ENCODE data around the gene KCNC4. TPM values are rescaled to one million over a fixed set of nuclear protein-coding genes. Genes with fewer than 3 reads are reported as not detected.

KCNC4 gene
- polyA plus RNA-seq, 2 of the 4 experiments (the other 2 are of a cell fraction) = 1.1 to 2.4 TPM

- WGBS (ENCODE audit: missing lambda C conversion rate) = 45% methylated on average over 6 of the region's 8 CpGs
- POLR2A ChIA-PET = no interaction called here
These were observed 19.7 kb upstream of the KCNC4 start for GRCh38 chr1:110190282-110190929.

GRCh38 chr1:110192541-110192940 is 17.6 kb upstream of the KCNC4 start:
- ChIA-PET POLR2A (no interaction called here), CTCF (interaction anchor here (0.8 to 5.3 kb wide), 6 partner anchors 10 to 304 kb away, joined by 3 to 29 read pairs (median 17); no protein-coding TSS in a partner anchor)
- no peak for DNase-seq (ENCODE audit: low read depth in 1 of 2, low spot score in 1 of 2)
- no peaks in the 10 kb centered on the region for H3K4me1 ChIP-seq
- WGBS (ENCODE audit: missing lambda C conversion rate) = 56% methylated on average over 3 of the region's 8 CpGs
- H3K4me3 ChIP-seq = no peak overlapping the region
- ATAC-seq = no peak
- H3K4me2 ChIP-seq = no peak overlapping the region
- H3K9me3 ChIP-seq = no peaks in the 10 kb centered on the region
- no peak for TF ChIP-seq NPAS2 (CRISPR knock-in tag; IDR thresholded peaks at IDR 0.05; ENCODE audit: borderline replicate concordance)
- TF ChIP-seq CTCF (IDR thresholded peaks at IDR 0.05) = no peak
- TF ChIP-seq CEBPB (IDR thresholded peaks at IDR 0.05) = no peak
- TF ChIP-seq HOXA7 (CRISPR knock-in tag; IDR thresholded peaks at IDR 0.05) = no peak
- no peak for TF ChIP-seq E2F6 (IDR thresholded peaks at IDR 0.05; ENCODE audit: borderline replicate concordance, low read depth)
- TF ChIP-seq MAFK (IDR thresholded peaks at IDR 0.05; ENCODE audit: partially characterized antibody) = no peak
- no peak for TF ChIP-seq ATOH8 (CRISPR knock-in tag; IDR thresholded peaks at IDR 0.05; ENCODE audit: low read depth)
- TF ChIP-seq ELK1 (IDR thresholded peaks at IDR 0.05; ENCODE audit: low read depth, low read length) = no peak
- TF ChIP-seq JUN (IDR thresholded peaks at IDR 0.05) = no peak
- no peak for TF ChIP-seq HOXB13 (CRISPR knock-in tag; IDR thresholded peaks at IDR 0.05; ENCODE audit: low read depth)
- no peak for TF ChIP-seq NR3C1 (IDR thresholded peaks at IDR 0.05)
- TF ChIP-seq REST (IDR thresholded peaks at IDR 0.05) = no peak
- TF ChIP-seq CBX2 (IDR thresholded peaks at IDR 0.05; ENCODE audit: borderline replicate concordance, low read depth) = no peak
- FAIRE-seq = no peak
- H3K27ac ChIP-seq = no peak overlapping the region

More at GRCh38 chr1:110190282-110190929, 19.7 kb upstream of the KCNC4 start:
- Histone ChIP-seq H3K4me1 (no peaks in the 10 kb centered on the region), H3K9me3 (no peaks in the 10 kb centered on the region), H3K4me2 (no peak overlapping the region), H3K27ac (no peak overlapping the region), H3K4me3 (no peak overlapping the region)
- CTCF ChIA-PET = interaction anchor here (0.5 to 5.3 kb wide), 4 partner anchors 12 to 270 kb away, joined by 3 to 29 read pairs (median 9); no protein-coding TSS in a partner anchor
- DNase-seq (ENCODE audit: low read depth in 1 of 2, low spot score in 1 of 2) (no peak), FAIRE-seq (no peak), ATAC-seq (no peak)
- TF ChIP-seq TFCP2L1 (CRISPR knock-in tag; IDR thresholded peaks at IDR 0.05) (no peak), RARB (CRISPR knock-in tag; IDR thresholded peaks at IDR 0.05) (no peak), REST (IDR thresholded peaks at IDR 0.05) (no peak), CHD4 (IDR thresholded peaks at IDR 0.05; ENCODE audit: borderline replicate concordance) (no peak), HEYL (CRISPR knock-in tag; IDR thresholded peaks at IDR 0.05) (no peak), USF2 (IDR thresholded peaks at IDR 0.05) (no peak)

Measured in A549 (cell line).